GM18498 (cell line): ENCODE results near the gene NT5C.
A peak's percentile ranks its signal among the peaks of the same experiment; 100 is the strongest.

Source experiments
- ATAC-seq: cut with Tn5 transposase; IDR thresholded peaks from one replicate; pipeline ENCODE4 v1.9.1; 2021; ENCODE audit warnings: mild to moderate bottlenecking, moderate library complexity; ENCODE audit not compliant: unreplicated experiment

Gene NT5C

GRCh38 chr17:75124041-75124818, 7.3 kb downstream of the NT5C start:
- ATAC-seq, result no peak

- ATAC-seq, result no peak
These were observed 13.2 kb downstream of the NT5C start for GRCh38 chr17:75118307-75118706.

GRCh38 chr17:75116737-75117136, 14.8 kb downstream of the NT5C start:
- no peak for ATAC-seq

- ATAC-seq, result no peak
These were observed 16.0 kb downstream of the NT5C start for GRCh38 chr17:75115555-75115954.

GRCh38 chr17:75114552-75115314, 16.8 kb downstream of the NT5C start:
- ATAC-seq, result no peak

GRCh38 chr17:75113798-75114551, 17.6 kb downstream of the NT5C start:
- ATAC-seq, result peak; percentile 55

GRCh38 chr17:75111777-75112335, 19.7 kb downstream of the NT5C start:
- ATAC-seq, result no peak

- ATAC-seq, result no peak
These were observed 21.2 kb downstream of the NT5C start for GRCh38 chr17:75110234-75110937.

GRCh38 chr17:75109407-75110233, 21.9 kb downstream of the NT5C start, which contains the start of gene ARMC7:
Gene ARMC7 (plus strand): TSS chr17:75109969. CDS start chr17:75110289, 320 bp downstream.
- ATAC-seq, result peak; percentile 68

- no peak for ATAC-seq
These were observed 22.5 kb downstream of the NT5C start for GRCh38 chr17:75109046-75109406.

- no peak for ATAC-seq
These were observed 23.3 kb downstream of the NT5C start for GRCh38 chr17:75108193-75108592.

- no peak for ATAC-seq
These were observed 26.1 kb downstream of the NT5C start for GRCh38 chr17:75105126-75106080.

- ATAC-seq, result no peak
These were observed 27.7 kb downstream of the NT5C start for GRCh38 chr17:75103601-75104554.

- no peak for ATAC-seq
These were observed 29.1 kb downstream of the NT5C start for GRCh38 chr17:75102385-75102821.

- ATAC-seq, result no peak
These were observed 31.5 kb downstream of the NT5C start for GRCh38 chr17:75099881-75100595.

GRCh38 chr17:75098861-75099260, 32.7 kb downstream of the NT5C start:
- ATAC-seq, result no peak

GRCh38 chr17:75097865-75098264, 33.7 kb downstream of the NT5C start:
- no peak for ATAC-seq
